T-helper 1 cell treated with Interleukin-12 subunit alpha and Interleukin-12 subunit beta and Interleukin-4 antibody, amounts not matched to agents 30 μg/mL and 1 μg/mL, for 36 hours (primary cell): ENCODE results near the gene NXT1.
"Not testable (repeated sequence)": the region's sequence is repeated elsewhere in the genome, so short reads cannot be mapped to it uniquely, and the experiment has no call there.

Source experiments
- H3K27ac Mint-ChIP-seq: one replicate; pipeline ENCODE4 v1.8.0; 2021; ENCODE audit warnings: mild to moderate bottlenecking, mixed read lengths
- H3K27me3 Mint-ChIP-seq: one replicate; pipeline ENCODE4 v1.8.0; 2021; ENCODE audit warnings: low read depth, mixed read lengths
- H3K36me3 Mint-ChIP-seq: one replicate; pipeline ENCODE4 v1.8.0; 2021; ENCODE audit warnings: low read depth, mixed read lengths
- H3K4me1 Mint-ChIP-seq: one replicate; pipeline ENCODE4 v1.8.0; 2021; ENCODE audit warnings: low read depth, mixed read lengths
- H3K4me3 Mint-ChIP-seq: one replicate; pipeline ENCODE4 v1.8.0; 2021; ENCODE audit warnings: mild to moderate bottlenecking, moderate library complexity, mixed read lengths
- H3K9me3 Mint-ChIP-seq: one replicate; pipeline ENCODE4 v1.8.0; 2021; ENCODE audit warnings: mixed read lengths

NXT1 gene

GRCh38 chr20:23341073-23341472 lies 9.5 kb upstream of the NXT1 start:
- Mint-ChIP-seq H3K27me3 (peaks cover 5% of the 10 kb centered on the region), H3K27ac (no peak overlapping the region), H3K4me3 (no peak overlapping the region), H3K9me3 (no peaks in the 10 kb centered on the region), H3K4me1 (peaks cover 10% of the 10 kb centered on the region), H3K36me3 (no peaks in the 10 kb centered on the region)

GRCh38 chr20:23343590-23343989 lies 7.0 kb upstream of the NXT1 start:
- H3K36me3 Mint-ChIP-seq = no peaks in the 10 kb centered on the region
- peaks cover 5% of the 10 kb centered on the region for H3K27me3 Mint-ChIP-seq
- no peak overlapping the region for H3K27ac Mint-ChIP-seq
- peaks cover under 1% of the 10 kb centered on the region for H3K4me1 Mint-ChIP-seq
- no peak overlapping the region for H3K4me3 Mint-ChIP-seq
- no peaks in the 10 kb centered on the region for H3K9me3 Mint-ChIP-seq

DNA sequence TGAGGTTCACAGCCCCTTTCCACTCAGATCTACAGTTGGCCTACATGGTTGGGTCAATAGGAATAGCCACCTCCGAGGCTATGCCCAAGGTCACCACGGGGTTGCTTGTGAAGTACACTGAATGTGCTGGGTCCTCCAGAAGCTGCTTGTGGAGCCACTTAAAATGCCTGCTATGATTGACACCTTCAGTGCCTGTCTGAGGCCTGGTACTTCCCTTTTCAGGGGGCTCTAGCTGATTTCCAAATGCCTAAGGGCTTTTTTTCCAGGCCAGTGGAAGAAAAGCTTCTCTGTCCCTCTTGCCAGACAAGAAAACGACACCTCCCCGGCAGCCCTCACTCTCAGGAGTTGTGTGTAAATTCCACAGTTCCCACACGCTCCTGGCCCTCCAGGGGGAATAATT lies 6.3 kb upstream of the NXT1 start:
- no peak overlapping the region for H3K27ac Mint-ChIP-seq
- H3K4me3 Mint-ChIP-seq = no peak overlapping the region
- no peaks in the 10 kb centered on the region for H3K9me3 Mint-ChIP-seq
- H3K27me3 Mint-ChIP-seq = peaks cover 5% of the 10 kb centered on the region
- peaks cover 6% of the 10 kb centered on the region for H3K4me1 Mint-ChIP-seq
- no peaks in the 10 kb centered on the region for H3K36me3 Mint-ChIP-seq

DNA sequence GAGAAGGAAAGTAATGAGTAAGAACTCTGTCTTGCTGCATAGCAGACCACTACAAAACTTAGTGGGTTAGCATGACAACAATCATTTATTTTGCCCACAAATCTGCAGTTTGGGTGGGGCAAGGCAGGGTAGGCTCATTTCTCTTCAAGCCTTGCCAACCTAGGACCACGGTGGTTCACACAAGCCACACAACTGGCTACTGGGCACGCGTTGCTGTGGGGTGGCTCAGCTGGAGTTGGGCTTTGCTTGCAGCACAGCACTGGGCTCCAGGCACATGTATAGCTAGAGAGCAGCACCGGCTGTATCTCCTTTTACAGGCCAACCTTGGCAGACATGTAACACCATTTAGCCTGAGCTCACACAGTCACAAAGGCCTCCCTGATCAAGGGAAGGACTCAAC lies 4.6 kb upstream of the NXT1 start:
- Mint-ChIP-seq H3K4me1 (peaks cover 12% of the 10 kb centered on the region), H3K9me3 (no peaks in the 10 kb centered on the region), H3K27ac (no peak overlapping the region), H3K4me3 (no peak overlapping the region), H3K27me3 (no peaks in the 10 kb centered on the region), H3K36me3 (no peaks in the 10 kb centered on the region)

DNA sequence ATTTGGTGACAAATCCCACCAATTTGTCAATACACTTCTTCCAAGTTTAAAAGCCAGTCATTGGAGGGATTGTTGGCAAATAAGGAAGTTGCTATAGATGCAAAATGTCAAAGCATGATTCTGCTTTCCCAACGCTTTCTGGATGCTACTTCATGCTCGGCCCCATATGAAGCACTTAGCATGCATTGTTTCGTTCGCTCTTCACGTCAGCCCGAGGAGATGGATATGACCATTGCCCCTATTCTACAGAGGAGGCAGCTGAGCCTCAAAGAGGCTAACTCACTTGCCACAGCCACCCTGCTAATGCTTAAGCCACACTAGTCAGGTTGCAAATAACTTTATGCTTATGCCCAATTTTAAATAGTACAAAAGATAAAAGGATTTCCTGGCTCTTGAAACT lies 2.8 kb upstream of the NXT1 start:
- Mint-ChIP-seq H3K4me3 (no peak overlapping the region), H3K27me3 (no peaks in the 10 kb centered on the region), H3K4me1 (peaks cover 18% of the 10 kb centered on the region), H3K9me3 (no peaks in the 10 kb centered on the region), H3K36me3 (peaks cover 3% of the 10 kb centered on the region), H3K27ac (no peak overlapping the region)

DNA sequence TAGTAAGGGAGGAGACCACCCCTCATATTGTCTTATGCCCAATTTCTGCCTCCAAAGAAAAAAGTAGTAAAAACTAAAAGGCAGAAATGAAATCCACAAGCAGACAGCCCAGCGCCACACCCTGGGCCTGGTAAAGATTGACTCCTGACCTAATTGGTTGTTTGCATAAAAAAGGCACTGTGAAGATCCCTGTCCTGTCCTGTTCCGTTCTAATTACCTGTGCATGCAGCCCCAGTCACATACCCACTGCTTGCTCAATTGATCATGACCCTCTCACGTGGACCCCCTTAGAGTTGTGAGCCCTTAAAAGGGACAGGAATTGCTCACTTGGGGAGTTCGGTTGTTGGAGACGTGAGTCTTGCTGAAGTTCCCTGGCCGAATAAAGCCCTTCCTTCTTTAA lies 2.1 kb upstream of the NXT1 start:
- H3K4me3 Mint-ChIP-seq, H3K27ac Mint-ChIP-seq: not testable (repeated sequence)

DNA sequence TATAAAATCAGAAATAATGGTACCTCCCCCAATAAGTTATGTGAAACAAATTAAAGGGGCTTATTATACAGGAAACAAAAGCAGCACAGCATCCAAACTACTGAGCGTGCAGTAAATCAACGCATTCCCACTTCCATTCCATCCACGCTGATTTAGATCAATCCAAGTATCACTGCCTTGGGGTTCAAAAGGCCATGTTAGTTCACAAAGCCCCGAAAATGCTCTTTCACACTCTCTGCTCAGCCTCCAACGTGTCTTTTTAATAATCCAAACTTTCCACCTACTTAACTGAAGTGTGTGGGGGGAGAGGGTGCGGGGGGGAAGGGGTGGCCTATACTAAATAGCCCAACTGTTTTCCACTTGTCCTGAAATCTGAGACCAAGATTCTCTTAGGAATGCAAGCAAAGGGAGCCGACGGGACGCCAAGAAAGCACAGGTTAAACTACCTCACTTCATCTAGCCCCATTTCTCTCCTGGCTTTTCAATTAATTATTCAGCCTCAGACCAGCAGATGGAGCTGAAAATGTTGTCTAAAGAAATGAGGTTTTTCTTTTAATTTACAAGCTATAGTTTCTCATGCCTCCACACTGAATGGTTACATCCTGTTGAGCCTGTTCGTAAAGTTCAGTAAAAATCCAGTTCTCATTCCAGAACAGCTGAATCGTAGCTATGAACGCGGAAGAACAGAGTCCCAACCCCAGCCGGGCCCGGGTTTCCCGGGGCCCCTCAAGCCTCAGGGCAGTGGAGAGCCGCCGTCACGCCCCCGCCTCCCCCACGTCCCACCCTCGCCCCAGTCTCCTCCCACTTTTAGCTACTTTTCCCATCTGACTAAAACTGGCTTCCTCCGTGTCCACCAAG lies 1.0 kb upstream of the NXT1 start:
- Mint-ChIP-seq H3K4me3 (peak overlapping the region; percentile 88), H3K27me3 (no peaks in the 10 kb centered on the region), H3K36me3 (peaks cover 3% of the 10 kb centered on the region), H3K4me1 (peaks cover 20% of the 10 kb centered on the region), H3K9me3 (no peaks in the 10 kb centered on the region), H3K27ac (peak overlapping the region; percentile 99)

More for the DNA sequence above, 2.1 kb upstream of the NXT1 start:
- H3K27me3 Mint-ChIP-seq, H3K36me3 Mint-ChIP-seq, H3K9me3 Mint-ChIP-seq: not testable (repeated sequence)
- peaks cover 20% of the 10 kb centered on the region for H3K4me1 Mint-ChIP-seq

DNA sequence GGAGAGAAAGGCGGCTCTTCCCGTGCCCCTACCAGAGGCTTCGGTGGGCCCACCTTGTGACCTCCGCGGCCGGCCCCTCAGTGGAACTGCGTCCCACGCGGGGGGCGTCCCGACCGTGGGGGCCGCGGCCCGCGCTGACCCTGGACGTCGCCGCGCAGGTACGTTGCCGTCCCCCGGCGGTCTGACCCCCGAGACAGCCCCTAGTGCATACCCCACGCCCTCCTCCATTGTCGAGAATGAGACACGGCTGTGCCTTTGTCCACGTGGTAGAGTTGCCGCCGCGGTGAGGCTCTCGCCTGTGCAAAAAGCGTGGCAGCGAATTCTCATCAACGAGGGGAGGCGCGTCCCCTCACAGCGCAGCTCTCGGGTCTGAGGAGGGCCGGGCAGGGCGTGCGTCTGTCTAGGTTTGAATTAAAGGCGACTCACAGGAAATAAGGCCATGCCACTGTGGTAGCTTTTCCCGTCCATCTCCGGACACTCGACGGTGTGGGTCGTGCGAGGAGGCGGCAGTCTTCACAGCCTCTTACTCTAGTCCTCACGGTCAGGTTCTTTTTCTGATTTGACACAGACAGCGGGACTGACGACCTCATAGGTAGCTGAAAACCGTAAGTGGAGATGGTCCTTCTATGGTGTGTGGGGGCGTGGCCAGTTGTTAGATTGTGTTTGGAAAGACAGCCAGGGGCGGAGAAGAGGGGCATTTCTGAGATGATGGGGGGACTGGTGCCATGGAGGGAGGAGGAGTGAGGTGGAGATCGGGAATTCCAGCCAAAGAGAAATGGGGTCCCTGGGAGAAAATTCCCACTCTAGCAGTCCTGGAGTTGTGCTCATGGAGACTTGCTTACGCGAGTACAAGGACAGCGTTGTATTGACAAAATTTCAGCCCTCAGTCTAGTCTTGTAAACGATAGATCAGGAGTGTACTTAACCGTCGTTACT lies 580 bp downstream of the NXT1 start:
- Mint-ChIP-seq H3K4me3 (peak overlapping the region; percentile 88), H3K36me3 (peaks cover 11% of the 10 kb centered on the region), H3K27ac (peak overlapping the region; percentile 99), H3K4me1 (peaks cover 20% of the 10 kb centered on the region), H3K9me3 (no peaks in the 10 kb centered on the region), H3K27me3 (no peaks in the 10 kb centered on the region)

GRCh38 chr20:23356203-23356602 lies 5.6 kb downstream of the NXT1 start:
- peaks cover 27% of the 10 kb centered on the region for H3K4me1 Mint-ChIP-seq
- H3K4me3 Mint-ChIP-seq = peak overlapping the region; percentile 10
- H3K9me3 Mint-ChIP-seq = no peaks in the 10 kb centered on the region
- H3K27me3 Mint-ChIP-seq = no peaks in the 10 kb centered on the region
- peaks cover 11% of the 10 kb centered on the region for H3K36me3 Mint-ChIP-seq
- no peak overlapping the region for H3K27ac Mint-ChIP-seq

DNA sequence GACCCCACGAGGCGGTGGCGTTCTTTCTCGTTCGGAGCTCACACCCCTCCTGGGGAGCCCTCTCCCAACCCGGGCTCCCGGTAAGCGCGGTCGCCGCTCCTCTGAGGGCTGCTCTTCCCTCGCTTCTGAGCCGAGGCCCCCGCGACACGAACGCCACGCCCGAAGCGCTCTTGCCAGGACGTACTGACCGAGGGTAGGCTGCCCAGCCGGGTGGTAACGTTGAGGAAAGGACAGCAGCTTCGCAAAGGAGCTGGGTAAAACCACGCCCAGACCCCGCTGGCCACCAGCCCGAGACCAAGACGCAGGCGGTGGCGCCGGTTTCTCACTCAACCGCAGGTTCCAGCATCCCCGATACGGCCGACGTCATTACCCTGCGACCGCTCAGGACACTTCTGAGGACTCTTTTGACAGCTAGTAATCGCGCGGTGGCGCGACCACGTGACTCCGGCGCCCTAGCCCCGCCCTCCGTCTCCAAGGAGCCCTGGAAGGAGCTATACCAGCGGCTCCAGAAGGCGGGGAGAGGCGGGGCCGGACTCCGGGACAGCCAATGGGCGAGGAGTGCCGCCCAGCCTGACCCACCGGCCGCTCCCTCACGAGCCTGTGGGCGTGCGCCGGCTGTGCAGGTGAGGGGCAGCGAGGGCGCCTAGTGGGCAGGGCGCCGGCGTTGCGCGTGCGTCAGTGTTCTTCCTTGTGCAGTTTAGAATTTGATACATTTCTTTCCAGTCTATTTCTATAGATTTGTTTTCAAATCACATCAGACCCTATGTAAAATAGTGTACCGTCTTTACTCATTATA lies 7.4 kb downstream of the NXT1 start:
- Mint-ChIP-seq H3K27me3 (no peaks in the 10 kb centered on the region), H3K9me3 (no peaks in the 10 kb centered on the region), H3K4me3 (peak overlapping the region; percentile 90), H3K36me3 (peaks cover 8% of the 10 kb centered on the region), H3K27ac (peak overlapping the region; percentile 92), H3K4me1 (peaks cover 21% of the 10 kb centered on the region)

- no peaks in the 10 kb centered on the region for H3K27me3 Mint-ChIP-seq
- H3K36me3 Mint-ChIP-seq = peaks cover 12% of the 10 kb centered on the region
- peak overlapping the region; percentile 52 for H3K4me3 Mint-ChIP-seq
- peak overlapping the region; percentile 74 for H3K27ac Mint-ChIP-seq
- no peaks in the 10 kb centered on the region for H3K9me3 Mint-ChIP-seq
- H3K4me1 Mint-ChIP-seq = peaks cover 26% of the 10 kb centered on the region
These were observed 7.9 kb downstream of the NXT1 start for GRCh38 chr20:23358563-23358906.

DNA sequence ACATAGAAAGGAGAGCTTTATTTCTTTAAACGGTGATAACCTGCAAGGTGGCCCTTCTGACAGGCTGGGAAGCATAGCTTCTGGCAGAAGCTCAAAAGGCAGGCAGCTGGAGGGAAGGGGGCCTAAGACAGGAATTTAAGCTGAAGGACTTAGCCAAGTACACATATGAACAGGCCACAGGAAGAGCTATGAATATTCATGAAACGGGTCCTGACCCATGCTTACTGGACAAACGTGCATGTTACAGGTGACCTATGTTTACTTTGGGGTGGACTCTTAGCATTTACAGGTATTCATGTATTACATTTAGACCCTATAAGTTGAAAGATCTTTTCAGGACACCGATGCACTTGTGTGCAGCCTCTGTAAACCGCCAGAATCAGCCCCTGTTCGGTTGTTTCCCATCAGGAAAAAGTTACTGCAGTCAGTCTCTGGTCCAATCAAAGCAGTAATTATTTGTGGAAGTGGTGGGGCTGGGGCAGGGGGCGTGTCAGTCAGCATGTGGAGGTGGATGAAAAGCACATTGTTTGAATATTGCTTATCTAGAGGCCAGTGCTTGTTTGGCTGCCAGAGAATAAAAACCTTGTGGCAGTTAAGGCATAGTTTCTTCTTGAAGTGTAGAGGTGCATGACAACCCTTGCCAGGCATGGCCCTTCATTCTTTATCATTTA lies 8.5 kb downstream of the NXT1 start:
- H3K4me3 Mint-ChIP-seq = no peak overlapping the region
- H3K4me1 Mint-ChIP-seq = peaks cover 31% of the 10 kb centered on the region
- H3K9me3 Mint-ChIP-seq = no peaks in the 10 kb centered on the region
- no peaks in the 10 kb centered on the region for H3K27me3 Mint-ChIP-seq
- H3K27ac Mint-ChIP-seq = peak overlapping the region; percentile 55
- H3K36me3 Mint-ChIP-seq = peaks cover 12% of the 10 kb centered on the region

GRCh38 chr20:23360531-23360930 lies 9.9 kb downstream of the NXT1 start:
- Mint-ChIP-seq H3K27ac (peak overlapping the region; percentile 88), H3K27me3 (no peaks in the 10 kb centered on the region), H3K9me3 (no peaks in the 10 kb centered on the region), H3K36me3 (peaks cover 18% of the 10 kb centered on the region), H3K4me3 (peak overlapping the region; percentile 78), H3K4me1 (peaks cover 42% of the 10 kb centered on the region)

DNA sequence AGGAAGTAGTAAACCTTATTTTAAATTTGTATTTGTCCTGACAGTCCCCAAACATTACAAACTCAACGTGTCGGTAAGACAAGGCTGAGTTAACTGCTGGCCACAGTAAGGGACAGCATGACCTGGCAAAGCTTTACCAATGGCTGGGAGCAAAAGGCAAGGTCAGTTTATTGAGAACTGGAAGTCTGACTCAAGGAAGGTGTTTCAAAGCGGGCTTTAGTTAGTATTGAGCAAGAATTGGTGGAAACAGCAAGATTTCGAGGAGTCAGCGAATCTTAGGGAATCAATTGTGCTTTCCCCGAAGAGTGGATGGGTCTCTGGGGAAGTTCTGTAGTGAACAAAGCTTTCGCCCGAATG lies 10.5 kb downstream of the NXT1 start:
- Mint-ChIP-seq H3K9me3 (no peaks in the 10 kb centered on the region), H3K4me1 (peaks cover 44% of the 10 kb centered on the region)

More for the DNA sequence above, 10.5 kb downstream of the NXT1 start:
- H3K36me3 Mint-ChIP-seq = peaks cover 16% of the 10 kb centered on the region
- peak overlapping the region; percentile 88 for H3K27ac Mint-ChIP-seq
- peak overlapping the region; percentile 78 for H3K4me3 Mint-ChIP-seq
- no peaks in the 10 kb centered on the region for H3K27me3 Mint-ChIP-seq
